Tibial nerve (tissue), 4 donors: ENCODE measurements around the gene TIE1.

ENCODE experiments used
- CTCF ChIP-seq, 5 experiments: fragments of 200-600 bp in 3 of 5; fragments of 450-650 bp in 2 of 5; sonication (generic) in 3 of 5; IDR thresholded peaks; one replicate each; pipeline ENCODE4 v1.5.1; 2016 to 2019; ENCODE audit warnings: antibody characterized with exemption in 5 of 5, mild to moderate bottlenecking in 3 of 5, moderate library complexity in 2 of 5
- EP300 ChIP-seq, 2 donors: sonication (generic); formaldehyde crosslinking; IDR thresholded peaks; one replicate each; pipeline ENCODE4 v1.6.1; 2017; ENCODE audit warnings: antibody characterized with exemption in 2 of 2, mild to moderate bottlenecking in 1 of 2
- POLR2A ChIP-seq, 2 donors: fragments of 450-650 bp; IDR thresholded peaks; one replicate each; pipeline ENCODE4 v1.6.1; 2017; ENCODE audit warnings: antibody characterized with exemption in 2 of 2, mild to moderate bottlenecking in 2 of 2, moderate library complexity in 2 of 2

GRCh38 chr1:43298055-43298454 is 2.7 kb upstream of the TIE1 start:
- TF ChIP-seq CTCF (IDR thresholded peaks at IDR 0.05) = no peak
- no peak for TF ChIP-seq POLR2A (IDR thresholded peaks at IDR 0.05)
- no peak for TF ChIP-seq EP300 (IDR thresholded peaks at IDR 0.05)
